BJ (cell line): ENCODE results near the gene BBS2. TPM values are rescaled to one million over a fixed set of nuclear protein-coding genes. Genes with fewer than 3 reads are reported as not detected.

Source experiments
- CTCF ChIA-PET: fragments of 350-600 bp; formaldehyde crosslinking; extraction: SDS; loops from one replicate; lab custom pipeline; 2021; ENCODE audit warnings: antibody characterized with exemption, inconsistent platforms; lab: Yijun Ruan, JAX
- POLR2A ChIA-PET: fragments of 300-600 bp; sonication (Branson Sonifier 250); formaldehyde crosslinking; extraction: SDS; loops from one replicate; lab custom pipeline; 2021; ENCODE audit warnings: antibody characterized with exemption; lab: Charles Lee
- DNase-seq: peaks from one replicate; pipeline ENCODE4 v3.0.0-alpha.2; 2011; ENCODE audit warnings: low read depth
- H3K27me3 ChIP-seq: 2 replicates; pipeline ENCODE4 v1.6.0; 2011; ENCODE audit warnings: low read length; ENCODE audit not compliant: control insufficient read depth, insufficient read depth
- H3K36me3 ChIP-seq: 2 replicates; pipeline ENCODE4 v1.5.1; 2011; ENCODE audit warnings: low read length; ENCODE audit not compliant: control insufficient read depth, insufficient read depth
- H3K4me3 ChIP-seq: 2 replicates; pipeline ENCODE4 v1.5.1; 2011; ENCODE audit warnings: low read depth, mild to moderate bottlenecking, control low read depth, low read length
- polyA plus RNA-seq: library from polyadenylated mRNA; depleted of rRNA; stranded (reverse); fragments of >200 nt; gene quantifications from 2 replicates; pipeline ENCODE4 v1.2.3, GENCODE V29; 2011; rRNA removed
- TF ChIP-seq, protein P1 (sequence below): IDR thresholded peaks from 2 replicates; pipeline ENCODE4 v1.5.1; 2011; ENCODE audit warnings: low read depth, mild to moderate bottlenecking, control low read depth, inconsistent platforms, low read length, moderate library complexity; ENCODE audit not compliant: insufficient read depth

BBS2 gene
- polyA plus RNA-seq, 1 experiment, result 33.8 TPM

DNA sequence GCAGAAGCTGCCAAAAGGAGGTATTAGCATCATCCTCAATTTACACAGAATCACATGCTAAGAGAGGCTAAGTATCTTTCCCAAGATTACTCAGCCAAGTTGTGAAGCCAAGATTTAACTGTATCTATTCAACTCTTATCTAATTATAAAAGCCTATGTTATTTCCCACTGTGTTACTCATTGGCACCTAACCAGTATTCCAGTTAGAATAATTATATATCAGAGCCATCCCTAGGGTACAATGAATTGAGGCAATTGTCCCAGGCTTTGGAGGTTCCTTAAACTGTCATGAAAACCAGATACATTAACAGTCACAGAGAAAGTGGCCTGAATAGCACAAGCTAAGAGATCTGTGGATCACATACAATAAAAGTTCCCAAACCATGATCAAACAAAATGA, 83.6 kb downstream of the BBS2 start:
- POLR2A ChIA-PET, result no interaction called here
- TF ChIP-seq, protein P1, sequence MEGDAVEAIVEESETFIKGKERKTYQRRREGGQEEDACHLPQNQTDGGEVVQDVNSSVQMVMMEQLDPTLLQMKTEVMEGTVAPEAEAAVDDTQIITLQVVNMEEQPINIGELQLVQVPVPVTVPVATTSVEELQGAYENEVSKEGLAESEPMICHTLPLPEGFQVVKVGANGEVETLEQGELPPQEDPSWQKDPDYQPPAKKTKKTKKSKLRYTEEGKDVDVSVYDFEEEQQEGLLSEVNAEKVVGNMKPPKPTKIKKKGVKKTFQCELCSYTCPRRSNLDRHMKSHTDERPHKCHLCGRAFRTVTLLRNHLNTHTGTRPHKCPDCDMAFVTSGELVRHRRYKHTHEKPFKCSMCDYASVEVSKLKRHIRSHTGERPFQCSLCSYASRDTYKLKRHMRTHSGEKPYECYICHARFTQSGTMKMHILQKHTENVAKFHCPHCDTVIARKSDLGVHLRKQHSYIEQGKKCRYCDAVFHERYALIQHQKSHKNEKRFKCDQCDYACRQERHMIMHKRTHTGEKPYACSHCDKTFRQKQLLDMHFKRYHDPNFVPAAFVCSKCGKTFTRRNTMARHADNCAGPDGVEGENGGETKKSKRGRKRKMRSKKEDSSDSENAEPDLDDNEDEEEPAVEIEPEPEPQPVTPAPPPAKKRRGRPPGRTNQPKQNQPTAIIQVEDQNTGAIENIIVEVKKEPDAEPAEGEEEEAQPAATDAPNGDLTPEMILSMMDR, result no peak
- H3K27me3 ChIP-seq, result no peaks in the 10 kb centered on the region
- CTCF ChIA-PET, result no interaction called here
- no peak for DNase-seq
- no peak overlapping the region for H3K4me3 ChIP-seq
- H3K36me3 ChIP-seq, result peaks cover 8% of the 10 kb centered on the region

Other genes starting within 250 kb of the BBS2 start
- 90.8 and 130 TPM in 2 replicates for gene AMFR, start 94.5 kb downstream of the BBS2 start, polyA plus RNA-seq
- 78.8 and 109 TPM in 2 replicates for gene NUDT21, start 68.7 kb downstream of the BBS2 start, polyA plus RNA-seq
- gene OGFOD1, start 68.5 kb downstream of the BBS2 start, polyA plus RNA-seq, result 54.8 and 73.0 TPM in 2 replicates
- gene MT4, start 45.0 kb upstream of the BBS2 start, polyA plus RNA-seq, result not detected in 2 replicates
- not detected in 2 replicates for gene MT3, start 69.5 kb upstream of the BBS2 start, polyA plus RNA-seq
- gene MT2A, start 88.6 kb upstream of the BBS2 start, polyA plus RNA-seq, result 167 and 194 TPM in 2 replicates
- gene MT1E, start 105.8 kb upstream of the BBS2 start, polyA plus RNA-seq, result 147 and 188 TPM in 2 replicates
- 0.67 and 0.94 TPM in 2 replicates for gene MT1M, start 112.6 kb upstream of the BBS2 start, polyA plus RNA-seq
- gene MT1A, start 118.6 kb upstream of the BBS2 start, polyA plus RNA-seq, result 0.82 TPM in 1 of 2 replicates, not detected in the other
- gene MT1B, start 131.9 kb upstream of the BBS2 start, polyA plus RNA-seq, result not detected in 2 replicates
- 7.8 and 11.3 TPM in 2 replicates for gene MT1F, start 137.9 kb upstream of the BBS2 start, polyA plus RNA-seq
- gene MT1G, start 148.0 kb upstream of the BBS2 start, polyA plus RNA-seq, result 2.4 and 2.9 TPM in 2 replicates
- gene MT1H, start 149.8 kb upstream of the BBS2 start, polyA plus RNA-seq, result not detected in 2 replicates
- gene MT1X, start 162.4 kb upstream of the BBS2 start, polyA plus RNA-seq, result 55.5 and 60.2 TPM in 2 replicates
- gene NUP93, start 210.1 kb upstream of the BBS2 start, polyA plus RNA-seq, result 51.8 and 61.2 TPM in 2 replicates